ENCODE measurements around the gene AASS. TPM values are rescaled to one million over a fixed set of nuclear protein-coding genes. Genes with fewer than 3 reads are reported as not detected.

The AASS gene
- total RNA-seq, 4 donors from 2014 or later: 7.9 to 20.6 (median 15.5) TPM

DNA sequence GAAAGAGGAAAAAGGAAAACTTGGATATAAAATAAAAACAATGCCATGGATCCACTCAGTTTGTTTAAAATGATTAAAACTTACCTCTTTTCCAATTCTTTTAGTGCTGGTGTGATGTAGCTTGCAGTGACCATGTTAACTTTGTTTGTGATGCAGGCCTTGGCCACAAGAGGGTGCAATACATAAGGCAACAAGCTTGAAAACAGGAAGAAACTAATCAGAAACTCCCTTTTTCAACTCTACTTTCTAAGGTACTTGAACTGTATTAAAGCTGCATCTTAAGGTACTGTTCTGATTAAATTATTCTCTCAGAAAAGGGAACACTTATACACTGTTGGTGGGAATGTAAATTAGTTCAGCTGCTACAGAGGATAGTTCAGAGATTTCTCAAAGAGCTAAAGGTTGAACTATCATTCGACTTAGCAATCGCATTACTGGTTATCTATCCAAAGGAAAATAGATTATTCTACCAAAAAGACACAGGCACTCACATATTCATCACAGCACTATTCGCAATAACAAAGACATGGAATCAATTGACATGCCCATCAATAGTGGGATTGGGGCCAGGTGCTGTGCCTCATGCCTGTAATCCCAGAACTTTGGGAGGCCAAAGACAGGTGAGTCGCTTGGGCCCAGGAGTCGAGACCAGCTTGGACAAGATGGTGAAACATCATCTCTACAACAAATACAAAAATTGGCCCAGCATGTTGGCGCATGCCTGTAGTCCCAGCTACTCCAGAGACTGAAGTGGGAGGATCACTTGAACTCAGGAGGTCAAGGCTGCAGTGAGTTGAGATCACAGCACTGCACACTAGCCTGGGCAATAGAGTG, 50.9 kb downstream of the AASS start:
- peaks cover 19% of the 10 kb centered on the region for H3K36me3 ChIP-seq
- TF ChIP-seq EP300 (IDR thresholded peaks at IDR 0.05): no peak
- TF ChIP-seq, protein P1, sequence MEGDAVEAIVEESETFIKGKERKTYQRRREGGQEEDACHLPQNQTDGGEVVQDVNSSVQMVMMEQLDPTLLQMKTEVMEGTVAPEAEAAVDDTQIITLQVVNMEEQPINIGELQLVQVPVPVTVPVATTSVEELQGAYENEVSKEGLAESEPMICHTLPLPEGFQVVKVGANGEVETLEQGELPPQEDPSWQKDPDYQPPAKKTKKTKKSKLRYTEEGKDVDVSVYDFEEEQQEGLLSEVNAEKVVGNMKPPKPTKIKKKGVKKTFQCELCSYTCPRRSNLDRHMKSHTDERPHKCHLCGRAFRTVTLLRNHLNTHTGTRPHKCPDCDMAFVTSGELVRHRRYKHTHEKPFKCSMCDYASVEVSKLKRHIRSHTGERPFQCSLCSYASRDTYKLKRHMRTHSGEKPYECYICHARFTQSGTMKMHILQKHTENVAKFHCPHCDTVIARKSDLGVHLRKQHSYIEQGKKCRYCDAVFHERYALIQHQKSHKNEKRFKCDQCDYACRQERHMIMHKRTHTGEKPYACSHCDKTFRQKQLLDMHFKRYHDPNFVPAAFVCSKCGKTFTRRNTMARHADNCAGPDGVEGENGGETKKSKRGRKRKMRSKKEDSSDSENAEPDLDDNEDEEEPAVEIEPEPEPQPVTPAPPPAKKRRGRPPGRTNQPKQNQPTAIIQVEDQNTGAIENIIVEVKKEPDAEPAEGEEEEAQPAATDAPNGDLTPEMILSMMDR (IDR thresholded peaks at IDR 0.05): peak in 1 of 2 donors; percentile 75
- TF ChIP-seq POLR2AphosphoS5 (IDR thresholded peaks at IDR 0.05): no peak
- H3K4me1 ChIP-seq: no peaks in the 10 kb centered on the region
- H3K9me3 ChIP-seq: no peaks in the 10 kb centered on the region
- DNase-seq (ENCODE audit: low spot score in 2 of 2): peak in 1 of 2 donors; percentile 68
- H3K4me3 ChIP-seq: no peak overlapping the region
- no peaks in the 10 kb centered on the region for H3K27me3 ChIP-seq
- WGBS: 87% methylated on average over 6 of the region's 6 CpGs
- no peak overlapping the region for H3K27ac ChIP-seq

DNA sequence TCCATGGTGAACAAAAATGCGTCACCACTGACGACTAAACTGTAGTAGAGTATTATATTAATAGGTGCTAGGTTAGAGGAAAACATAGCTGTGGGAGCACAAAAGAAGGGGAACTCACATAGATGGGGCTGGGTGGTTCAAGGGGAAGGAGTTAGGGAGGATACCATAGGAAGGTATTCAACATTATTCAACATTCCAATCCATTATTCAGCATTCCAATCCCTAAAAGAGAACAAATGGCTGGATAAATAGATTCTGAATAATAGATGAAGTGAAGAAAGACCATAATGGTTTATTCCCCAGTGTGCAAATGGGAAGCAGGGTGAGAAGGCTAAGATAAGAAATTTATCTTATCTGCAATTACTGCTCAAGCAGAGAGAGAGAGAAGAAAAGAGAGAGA, 61.4 kb downstream of the AASS start:
- no peak overlapping the region for H3K4me3 ChIP-seq
- no peak overlapping the region for H3K27ac ChIP-seq
- no peaks in the 10 kb centered on the region for H3K27me3 ChIP-seq
- peaks cover 51% of the 10 kb centered on the region for H3K36me3 ChIP-seq
- no peak for DNase-seq (ENCODE audit: low spot score in 2 of 2)
- H3K4me1 ChIP-seq: no peaks in the 10 kb centered on the region
- no peaks in the 10 kb centered on the region for H3K9me3 ChIP-seq
- WGBS: 94% methylated on average over 2 of the region's 2 CpGs
- TF ChIP-seq EP300 (IDR thresholded peaks at IDR 0.05) (no peak), POLR2AphosphoS5 (IDR thresholded peaks at IDR 0.05) (no peak), POLR2A (IDR thresholded peaks at IDR 0.05) (no peak)
- TF ChIP-seq, protein P1 (IDR thresholded peaks at IDR 0.05): no peak

DNA sequence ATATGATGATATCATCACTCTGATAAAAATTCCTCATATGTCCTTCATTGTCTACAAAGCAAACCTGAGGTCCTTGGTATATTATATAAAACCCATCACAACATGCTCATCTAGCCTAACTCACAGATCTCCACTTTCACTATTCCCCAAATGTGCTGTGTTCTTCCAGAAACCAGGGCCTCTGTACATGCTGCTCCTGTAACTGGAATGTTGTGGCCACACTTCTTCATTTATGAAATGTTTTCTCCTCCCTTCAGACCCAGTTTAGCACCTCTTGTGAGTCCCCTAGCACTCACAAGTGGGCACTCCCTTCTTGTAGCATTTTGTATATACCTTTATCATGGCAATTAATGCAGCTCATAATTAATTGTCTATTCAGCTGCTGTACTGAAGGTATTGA, 61.9 kb downstream of the AASS start:
- H3K4me1 ChIP-seq: no peaks in the 10 kb centered on the region
- H3K36me3 ChIP-seq: peaks cover 56% of the 10 kb centered on the region
- no peak overlapping the region for H3K27ac ChIP-seq
- no peak for TF ChIP-seq POLR2AphosphoS5 (IDR thresholded peaks at IDR 0.05)
- TF ChIP-seq, protein P1 (IDR thresholded peaks at IDR 0.05): no peak
- no peaks in the 10 kb centered on the region for H3K9me3 ChIP-seq
- no peaks in the 10 kb centered on the region for H3K27me3 ChIP-seq
- no peak overlapping the region for H3K4me3 ChIP-seq
- DNase-seq (ENCODE audit: low spot score in 2 of 2): no peak

DNA sequence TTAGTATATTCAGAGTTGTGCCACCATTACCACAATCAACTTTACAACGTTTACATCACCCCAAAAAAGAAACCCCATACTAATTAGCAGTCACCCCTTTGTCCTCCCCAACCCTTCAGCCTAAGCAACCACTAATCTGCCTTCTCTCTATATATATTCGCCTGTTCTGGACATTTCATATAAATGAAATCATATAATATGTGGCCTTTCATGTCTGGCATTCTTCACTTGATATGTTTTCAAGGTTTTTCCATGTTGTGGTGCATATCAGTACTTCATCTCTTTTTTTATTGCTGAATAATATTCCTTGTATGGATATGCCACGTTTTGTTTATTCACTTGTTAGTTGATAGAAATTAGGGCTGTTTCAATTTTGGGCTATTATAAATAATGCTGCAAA, 70.4 kb downstream of the AASS start:
- DNase-seq (ENCODE audit: low spot score in 2 of 2): no peak
- Histone ChIP-seq H3K27me3 (no peaks in the 10 kb centered on the region), H3K4me1 (no peaks in the 10 kb centered on the region), H3K36me3 (peaks cover 27% of the 10 kb centered on the region), H3K27ac (no peak overlapping the region), H3K4me3 (no peak overlapping the region), H3K9me3 (no peaks in the 10 kb centered on the region)
- 76% methylated on average over 3 of the region's 3 CpGs for WGBS
- TF ChIP-seq POLR2AphosphoS5 (IDR thresholded peaks at IDR 0.05) (no peak), EP300 (IDR thresholded peaks at IDR 0.05) (no peak), POLR2A (IDR thresholded peaks at IDR 0.05) (no peak)
- TF ChIP-seq, protein P1 (IDR thresholded peaks at IDR 0.05): no peak

DNA sequence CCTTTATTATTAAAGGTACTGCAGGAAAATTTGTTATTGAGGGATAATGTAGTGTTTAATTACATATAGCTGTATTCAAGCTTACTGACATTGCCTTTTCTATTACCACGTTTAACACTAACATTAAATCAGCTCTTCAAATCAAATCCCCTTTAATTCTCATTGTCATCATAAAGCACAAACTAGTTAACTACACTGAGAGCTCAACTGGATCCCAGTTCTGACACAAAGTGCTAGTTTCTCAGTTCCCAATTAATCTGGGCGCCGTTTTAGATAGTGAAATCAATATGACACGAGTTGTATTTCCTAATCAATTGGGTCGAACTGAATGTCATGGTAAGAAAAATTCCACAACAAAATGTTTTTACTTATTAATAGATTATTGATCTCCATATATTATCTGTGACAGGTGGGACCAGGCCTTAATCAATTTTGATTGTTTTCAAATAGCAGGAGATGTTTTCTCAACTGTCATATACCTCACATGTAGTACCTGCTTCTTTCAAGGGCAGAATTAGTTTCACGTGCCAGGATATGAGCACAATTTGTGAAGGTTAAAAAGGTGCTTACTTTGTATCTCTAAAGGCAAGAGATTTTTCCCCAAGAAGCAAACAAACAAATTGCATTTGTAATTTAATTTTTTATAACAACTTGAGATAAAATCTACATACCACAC, 71.0 kb downstream of the AASS start:
- Histone ChIP-seq H3K9me3 (no peaks in the 10 kb centered on the region), H3K4me1 (no peaks in the 10 kb centered on the region), H3K4me3 (no peak overlapping the region), H3K36me3 (peaks cover 22% of the 10 kb centered on the region), H3K27me3 (no peaks in the 10 kb centered on the region), H3K27ac (no peak overlapping the region)
- 89% methylated on average over 6 of the region's 6 CpGs for WGBS
- TF ChIP-seq POLR2A (IDR thresholded peaks at IDR 0.05): no peak
- TF ChIP-seq, protein P1 (IDR thresholded peaks at IDR 0.05): no peak
- DNase-seq (ENCODE audit: low spot score in 2 of 2): no peak
